ENCODE measurements around the gene OSTC. TPM values are rescaled to one million over a fixed set of nuclear protein-coding genes. Genes with fewer than 3 reads are reported as not detected.
"Not testable (repeated sequence)": the region's sequence is repeated elsewhere in the genome, so short reads cannot be mapped to it uniquely, and the experiment has no call there.

OSTC gene
- total RNA-seq, 1 donor from 2014 or later, result 57.2 TPM

- DNase-seq, result no peak
Measured at GRCh38 chr4:108649863-108650211, 562 bp upstream of the OSTC start.

- no peak for DNase-seq
Measured at GRCh38 chr4:108651014-108651791, 804 bp downstream of the OSTC start.

GRCh38 chr4:108662629-108663028 lies 12.2 kb downstream of the OSTC start:
- no peak for DNase-seq

- DNase-seq, result no peak
Measured at GRCh38 chr4:108674356-108674977, 24.1 kb downstream of the OSTC start.

GRCh38 chr4:108681321-108681809 lies 31.0 kb downstream of the OSTC start:
- no peak for DNase-seq

DNA sequence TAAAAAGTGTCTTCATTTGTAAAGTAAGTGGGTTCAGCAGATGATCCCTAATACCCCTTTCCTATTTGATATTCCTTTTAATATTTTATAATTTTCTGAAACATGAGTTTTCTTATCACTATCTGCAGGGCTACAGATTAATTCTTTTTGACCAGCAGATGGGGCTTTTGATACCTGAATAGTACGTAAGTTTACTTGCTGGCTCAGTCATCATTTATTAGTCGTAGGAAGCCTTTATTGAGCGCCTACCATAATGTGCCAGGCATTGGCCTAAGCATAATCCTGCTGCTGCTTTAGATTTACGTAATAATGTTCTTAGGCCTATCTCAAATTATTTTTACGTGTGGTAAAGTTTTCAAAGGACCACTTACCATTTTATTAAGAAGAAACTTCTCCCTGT lies 33.1 kb downstream of the OSTC start:
- no peak for DNase-seq

DNA sequence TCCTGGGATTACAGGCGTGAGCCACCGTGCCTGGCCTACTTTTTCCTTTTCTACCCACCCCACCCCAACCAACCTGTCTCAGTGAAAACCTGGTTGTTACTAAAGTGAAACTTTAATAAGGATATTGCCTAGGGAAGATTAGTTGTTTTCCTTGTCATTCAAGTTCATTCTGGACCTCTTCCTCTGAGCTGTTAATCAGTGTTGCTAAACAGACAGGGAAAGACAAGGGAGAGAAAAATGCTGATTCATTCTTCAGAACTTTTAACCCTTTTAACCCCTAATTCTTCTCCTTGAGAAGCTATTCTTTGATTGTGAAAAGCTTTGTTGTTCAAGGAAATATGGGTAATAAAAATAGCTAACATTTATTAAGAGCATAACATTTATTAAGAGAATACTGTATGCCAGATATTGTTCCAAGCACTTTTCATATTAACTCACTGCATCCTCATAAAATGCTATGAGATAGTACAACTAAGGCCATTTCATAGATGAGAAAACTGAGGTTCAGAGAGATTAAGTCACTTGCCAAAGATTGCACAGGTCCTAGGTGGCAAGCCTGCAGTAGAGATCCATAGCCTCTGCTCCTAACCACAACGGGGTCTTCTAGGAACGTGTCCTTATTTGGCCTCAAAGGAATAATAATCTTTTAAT lies 34.8 kb downstream of the OSTC start:
- no peak for DNase-seq

DNA sequence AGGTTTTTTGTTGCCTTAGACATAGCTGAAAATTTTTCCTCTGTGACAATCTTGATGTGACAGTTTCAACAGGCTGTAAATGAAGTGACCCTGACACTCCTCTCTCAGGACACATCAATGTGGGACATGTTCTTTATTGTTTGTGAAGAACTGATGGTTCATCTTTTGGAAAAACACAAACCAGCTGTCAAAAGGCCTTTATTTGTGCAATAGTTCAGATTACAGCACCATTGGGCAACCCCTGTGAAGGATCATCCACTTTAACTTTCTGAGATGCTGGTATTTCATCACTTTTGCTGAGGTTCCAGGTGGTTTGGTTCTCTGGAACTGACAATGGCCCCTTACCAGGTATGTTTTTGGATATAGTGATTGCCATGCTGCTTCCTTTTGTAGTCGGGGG lies 40.3 kb downstream of the OSTC start:
- DNase-seq, result no peak

GRCh38 chr4:108693211-108693610 lies 42.8 kb downstream of the OSTC start:
- DNase-seq, result no peak

DNA sequence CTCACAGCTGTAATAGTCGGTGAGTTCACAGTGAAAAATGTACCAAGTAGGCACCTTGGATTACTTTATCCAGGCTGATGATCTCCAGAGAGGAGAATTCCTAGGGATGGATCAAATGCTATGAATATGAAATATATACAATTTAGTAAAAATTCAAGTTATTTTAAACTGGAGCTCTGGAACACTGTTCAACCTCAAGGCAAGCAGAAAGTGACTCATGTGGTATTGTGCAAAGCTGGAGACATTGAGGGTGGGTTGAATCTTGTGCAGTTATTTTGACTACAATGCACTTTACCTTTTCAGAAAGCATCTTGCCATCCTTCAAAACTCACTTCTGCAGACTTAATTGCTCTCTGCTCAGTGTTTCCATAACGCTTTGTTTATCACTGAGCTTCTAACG lies 43.4 kb downstream of the OSTC start:
- no peak for DNase-seq

- DNase-seq, result no peak
Measured at GRCh38 chr4:108694423-108694822, 44.0 kb downstream of the OSTC start.

DNA sequence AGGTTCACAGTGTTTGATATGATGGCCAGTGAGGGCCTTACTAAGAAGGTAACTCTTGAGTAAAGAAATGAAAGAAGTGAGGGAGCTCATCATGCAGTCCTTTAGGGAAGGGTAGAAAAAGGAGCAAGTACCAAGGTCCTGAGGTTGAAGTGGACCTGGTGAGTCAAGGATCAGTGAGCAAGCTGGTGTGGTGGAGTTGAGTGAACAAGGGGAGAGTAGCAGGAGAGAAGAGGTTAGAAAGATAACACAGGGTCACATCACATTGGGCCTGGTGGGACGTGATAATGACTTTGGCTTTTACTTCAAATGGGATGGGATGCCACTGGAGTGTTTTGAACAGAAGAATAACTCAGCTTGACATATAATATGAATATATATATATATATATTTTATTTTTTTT lies 44.7 kb downstream of the OSTC start:
- DNase-seq, result no peak

GRCh38 chr4:108696160-108696559 lies 45.8 kb downstream of the OSTC start:
- DNase-seq, result no peak

DNA sequence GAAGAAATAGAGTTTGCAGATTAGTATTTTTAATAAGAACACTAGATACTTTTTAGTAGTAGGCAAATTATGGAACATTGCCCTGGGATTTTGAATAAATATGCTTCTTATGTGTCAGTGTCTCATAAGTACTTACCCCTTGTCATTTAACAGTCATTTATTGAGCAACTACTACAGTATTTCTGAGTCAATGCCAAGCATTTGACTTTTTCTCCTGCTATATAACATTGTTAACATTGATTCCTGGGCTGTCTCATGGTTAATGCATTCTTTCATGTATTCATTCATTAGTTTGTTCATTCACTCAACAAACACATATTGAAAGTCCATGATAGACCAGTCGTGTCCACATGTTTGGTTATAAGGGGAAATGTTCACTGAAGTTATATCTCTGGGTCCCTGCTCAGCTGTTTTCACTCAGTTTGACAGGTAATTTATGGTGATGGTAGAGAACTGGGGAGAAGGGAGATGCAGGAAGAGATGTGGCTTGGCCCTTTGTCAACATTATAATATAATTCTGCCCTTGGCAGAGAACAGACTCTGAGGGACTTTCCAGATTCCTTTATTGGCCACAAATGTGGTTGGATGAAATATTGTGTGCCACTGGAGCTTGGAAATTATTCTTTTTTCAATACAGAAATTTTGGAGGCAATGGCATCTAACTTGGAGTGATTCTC lies 49.8 kb downstream of the OSTC start:
- DNase-seq, result no peak

DNA sequence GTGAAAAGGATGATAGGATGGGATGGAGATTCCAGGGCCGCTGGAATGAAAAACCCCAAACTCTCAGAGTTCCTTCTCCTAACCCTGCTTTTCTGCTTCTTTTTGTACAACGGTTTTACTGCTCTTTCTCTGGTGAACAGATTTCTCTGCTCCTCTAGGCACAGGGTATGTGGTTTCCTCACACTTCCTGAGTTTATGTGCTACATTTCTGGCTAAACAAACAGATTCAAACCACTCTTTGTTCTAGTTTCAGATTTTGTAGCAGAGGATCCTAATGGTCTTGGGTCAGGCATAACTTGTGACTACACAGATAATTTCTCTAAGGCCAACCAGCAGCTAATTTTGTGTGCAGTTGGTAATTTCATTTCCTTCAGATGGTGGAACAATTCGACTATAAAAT lies 52.6 kb downstream of the OSTC start:
- DNase-seq, result no peak

GRCh38 chr4:108703370-108703769 lies 53.0 kb downstream of the OSTC start:
- no peak for DNase-seq

GRCh38 chr4:108703966-108704365 lies 53.6 kb downstream of the OSTC start:
- DNase-seq, result no peak

DNA sequence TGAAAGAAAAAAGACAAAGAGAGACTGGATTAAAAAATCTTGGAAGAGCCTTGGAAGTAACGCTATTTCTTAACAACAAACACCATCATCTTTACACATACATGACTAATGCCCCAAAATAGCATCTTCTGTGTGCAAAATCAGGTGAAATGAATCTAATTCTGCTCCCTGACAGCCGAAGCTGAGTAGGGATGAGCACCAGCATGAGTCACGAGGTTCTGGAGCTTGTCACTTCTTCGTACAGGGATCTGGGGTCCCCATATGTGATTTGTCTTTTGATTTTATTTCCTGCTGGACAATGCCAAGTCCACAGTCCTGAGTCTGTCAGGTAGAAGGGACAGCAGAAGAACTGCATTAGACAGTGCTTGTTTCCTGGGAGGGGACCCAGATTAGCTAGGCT lies 55.9 kb downstream of the OSTC start:
- DNase-seq, result peak; percentile 2

DNA sequence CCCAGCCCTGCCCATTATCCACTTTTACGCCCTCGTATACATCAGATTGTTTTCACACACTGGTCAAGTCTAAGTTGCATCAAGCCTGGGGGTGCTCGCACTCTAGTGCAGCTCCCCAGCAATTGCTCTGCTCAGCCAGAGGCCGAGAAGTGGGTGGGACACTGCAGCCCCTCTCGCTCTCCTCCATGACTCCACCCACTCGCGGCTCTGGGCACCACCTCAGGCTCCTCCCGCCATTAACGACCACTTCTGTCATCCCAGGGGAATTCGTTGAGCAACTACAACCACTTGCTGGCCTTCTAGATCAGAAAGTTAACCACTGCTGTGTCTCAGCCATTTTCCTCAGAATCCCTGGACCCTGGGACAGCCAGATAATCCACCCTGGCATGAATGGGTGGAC lies 58.8 kb downstream of the OSTC start:
- no peak for DNase-seq

- DNase-seq, result no peak
Measured at GRCh38 chr4:108709722-108710121, 59.3 kb downstream of the OSTC start.

- not testable (repeated sequence) for DNase-seq
Measured at GRCh38 chr4:108710578-108710977, 60.2 kb downstream of the OSTC start.

- DNase-seq, result no peak
Measured at GRCh38 chr4:108714880-108715279, 64.5 kb downstream of the OSTC start.

DNA sequence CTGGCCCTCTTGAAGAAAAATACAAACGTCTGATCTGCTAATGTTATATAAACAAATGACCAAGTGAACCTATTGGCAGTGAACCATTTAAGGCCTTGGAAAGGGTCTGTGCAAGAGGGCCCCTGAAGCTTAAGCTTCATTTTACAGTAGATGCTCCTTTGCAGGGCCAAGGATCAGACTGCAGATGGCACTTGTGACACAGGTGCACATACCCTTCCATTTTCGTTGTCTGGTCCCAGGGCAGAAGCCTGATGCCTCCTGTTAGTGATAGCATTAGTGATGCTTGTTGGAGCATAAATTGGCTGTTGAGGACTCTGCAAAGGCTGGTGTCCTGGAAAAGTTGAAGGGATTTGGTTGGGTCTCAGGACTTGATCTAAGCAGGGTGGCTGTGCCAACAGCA lies 65.9 kb downstream of the OSTC start:
- DNase-seq, result no peak

Data from occipital lobe (tissue), 2 donors.